Measurements from ENCODE around the gene FGF6. TPM values are rescaled to one million over a fixed set of nuclear protein-coding genes. Genes with fewer than 3 reads are reported as not detected.

FGF6 gene
- total and polyA plus RNA-seq, 9 of the 15 experiments (the other 6 are each of a cell fraction or from before 2014, with no cell fraction given), result 0.14 TPM; not detected in 8

GRCh38 chr12:4388662-4389061 lies 57.0 kb downstream of the FGF6 start (continued):
- no peak for TF ChIP-seq REST (IDR thresholded peaks at IDR 0.05; ENCODE audit: borderline replicate concordance)
- no peak for TF ChIP-seq REST (CRISPR knock-in tag; IDR thresholded peaks at IDR 0.05; ENCODE audit: low read depth)
- no peak for TF ChIP-seq NONO (IDR thresholded peaks at IDR 0.05; ENCODE audit: low read depth in 2 of 2, low read length in 1 of 2)
- TF ChIP-seq MEF2D (tag; conservative IDR thresholded peaks at IDR 0.05; ENCODE audit: low read depth), result no peak
- TF ChIP-seq SIN3B (IDR thresholded peaks at IDR 0.05; ENCODE audit: low read depth), result no peak
- peak; percentile 94 for TF ChIP-seq ARID1B (IDR thresholded peaks at IDR 0.05)
- TF ChIP-seq PML (IDR thresholded peaks at IDR 0.05; ENCODE audit: low read length), result 0 out of 2 replicates have a peak, but pooled peaks have one; percentile 39
- TF ChIP-seq KLF13 (tag; IDR thresholded peaks at IDR 0.05; ENCODE audit: borderline replicate concordance, low read depth), result no peak
- no peak for TF ChIP-seq ZNF780A (CRISPR knock-in tag; IDR thresholded peaks at IDR 0.05)
- no peak for TF ChIP-seq HNRNPL (IDR thresholded peaks at IDR 0.05; ENCODE audit: low read depth, low read length)
- TF ChIP-seq ZNF586 (CRISPR knock-in tag; conservative IDR thresholded peaks at IDR 0.05), result no peak
- no peak for TF ChIP-seq NR3C1 (CRISPR knock-in tag; IDR thresholded peaks at IDR 0.05)
- no peak for TF ChIP-seq PTRF (tag; IDR thresholded peaks at IDR 0.05)
- TF ChIP-seq PHF8 (IDR thresholded peaks at IDR 0.05; ENCODE audit: borderline replicate concordance, low read length), result no peak
- no peak for TF ChIP-seq KAT8 (IDR thresholded peaks at IDR 0.05; ENCODE audit: low read depth)
- TF ChIP-seq BRF1 (IDR thresholded peaks at IDR 0.05; ENCODE audit: borderline replicate concordance, extremely low read depth, insufficient read length), result no peak
- peak; percentile 76; the same call in 1 of the 2 replicates for TF ChIP-seq POLR2AphosphoS5 (IDR thresholded peaks at IDR 0.05; ENCODE audit: control insufficient read depth, insufficient read depth, low read depth, low read length)
- no peak for TF ChIP-seq SIRT6 (IDR thresholded peaks at IDR 0.05; ENCODE audit: low read depth, low read length)
- no peak for TF ChIP-seq ATF4 (CRISPR knock-in tag; IDR thresholded peaks at IDR 0.05)
- no peak for TF ChIP-seq KDM5B (IDR thresholded peaks at IDR 0.05; ENCODE audit: insufficient replicate concordance, low read depth, low read length)
- TF ChIP-seq MBD2 (IDR thresholded peaks at IDR 0.05; ENCODE audit: borderline replicate concordance, low read depth), result no peak
- TF ChIP-seq SMAD1 (IDR thresholded peaks at IDR 0.05; ENCODE audit: low read depth, low read length, partially characterized antibody), result no peak
